ENCODE data around the gene ACP5.
"Not testable (repeated sequence)": the region's sequence is repeated elsewhere in the genome, so short reads cannot be mapped to it uniquely, and the experiment has no call there.

Gene ACP5

DNA sequence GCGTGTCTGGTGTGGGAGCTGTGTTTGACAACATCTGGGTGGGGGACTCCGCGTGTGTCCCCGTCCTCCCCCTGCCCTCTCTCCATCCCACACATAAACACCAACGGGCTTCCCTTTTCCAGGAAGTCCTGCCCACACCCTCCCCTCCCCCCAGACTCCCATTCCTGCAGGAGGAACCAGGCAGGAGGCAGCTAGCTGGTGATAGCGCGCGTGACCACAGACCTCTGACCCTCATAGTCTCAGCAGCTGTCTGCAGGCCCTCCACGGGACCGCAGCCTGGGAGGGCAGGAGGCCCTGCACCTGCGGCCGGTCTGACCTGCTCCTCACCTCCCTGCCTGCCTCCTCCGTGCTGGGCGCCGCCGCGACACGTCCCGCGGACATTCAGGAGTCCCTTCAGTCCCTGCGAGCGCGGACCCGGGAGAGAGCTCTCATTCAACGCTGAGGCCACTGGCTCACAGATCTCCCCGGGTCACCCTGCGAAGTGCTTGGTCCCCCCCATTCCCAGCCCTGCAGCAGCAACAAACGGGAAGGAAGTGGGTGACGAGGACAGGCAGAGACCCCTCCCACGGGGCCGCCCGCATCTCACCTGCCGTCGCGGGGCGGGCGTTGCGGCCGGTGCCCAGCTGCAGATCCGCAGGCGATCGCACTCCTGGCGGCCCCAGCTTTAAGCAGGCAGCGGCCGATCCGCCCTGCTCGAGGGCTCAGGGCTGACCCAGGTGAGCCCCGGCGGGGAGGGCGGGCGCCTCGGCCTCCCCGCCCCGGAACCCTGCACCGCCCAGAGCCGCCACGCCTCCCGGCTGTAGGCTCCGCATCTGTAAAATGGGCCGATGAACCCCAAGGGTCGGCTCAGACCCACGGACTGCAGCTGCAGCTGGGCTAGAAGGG lies 1.1 kb upstream of the ACP5 start:
- no peak for DNase-seq

DNA sequence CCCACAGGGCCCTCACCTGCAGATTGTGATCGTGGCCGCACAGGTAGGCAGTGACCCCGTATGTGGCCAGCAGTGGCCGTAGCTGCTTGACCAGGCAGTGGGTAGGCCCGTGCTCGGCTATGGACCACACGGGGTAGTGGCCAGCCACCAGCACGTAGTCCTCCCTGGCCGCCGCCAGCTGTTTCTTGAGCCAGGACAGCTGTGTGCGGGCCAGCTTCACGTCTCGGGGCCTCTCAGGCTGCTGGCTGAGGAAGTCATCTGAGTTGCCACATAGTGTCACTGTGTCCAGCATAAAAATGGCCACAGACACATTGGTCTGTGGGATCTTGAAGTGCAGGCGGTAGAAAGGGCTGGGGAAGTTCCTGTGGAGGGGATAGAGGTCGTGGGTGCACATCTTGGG lies 1.2 kb downstream of the ACP5 start:
- DNase-seq: no peak

DNA sequence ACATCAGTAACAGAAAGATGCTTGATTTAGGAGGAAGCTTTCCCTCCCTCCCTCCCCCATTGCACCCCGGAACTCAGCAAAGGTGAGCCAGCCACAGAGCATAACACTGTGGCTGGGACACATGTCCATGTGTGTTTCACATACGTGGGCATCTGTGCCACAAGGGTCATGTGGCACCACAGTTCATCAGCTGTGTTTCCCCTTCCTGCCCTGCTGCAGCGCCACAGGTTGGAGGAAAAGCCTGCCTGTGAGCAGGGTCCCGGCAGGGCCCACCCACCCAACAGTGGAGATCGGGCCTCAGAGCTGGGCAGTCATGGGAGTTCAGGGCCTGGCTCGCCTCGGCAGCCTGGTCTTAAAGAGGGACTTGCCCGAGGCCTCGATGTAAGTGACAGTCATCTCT lies 2.8 kb downstream of the ACP5 start:
- DNase-seq: no peak

DNA sequence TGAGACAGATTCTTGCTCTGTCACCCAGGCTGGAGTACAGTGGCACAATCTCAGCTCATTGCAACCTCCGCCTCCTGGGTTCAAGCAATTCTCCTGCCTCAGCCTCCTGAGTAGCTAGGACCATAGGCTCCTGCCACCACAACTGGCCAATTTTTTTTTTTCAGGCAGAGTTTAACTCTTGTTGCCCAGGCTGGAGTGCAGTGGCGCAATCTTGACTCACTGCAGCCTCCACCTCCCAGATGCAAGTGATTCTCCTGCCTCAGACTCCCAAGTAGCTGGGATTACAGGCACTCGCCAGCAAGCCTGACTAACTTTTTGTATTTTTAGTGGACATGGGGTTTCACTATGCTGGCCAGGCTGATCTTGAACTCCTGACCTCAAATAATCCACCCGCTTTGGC lies 3.7 kb downstream of the ACP5 start:
- DNase-seq: not testable (repeated sequence)

DNA sequence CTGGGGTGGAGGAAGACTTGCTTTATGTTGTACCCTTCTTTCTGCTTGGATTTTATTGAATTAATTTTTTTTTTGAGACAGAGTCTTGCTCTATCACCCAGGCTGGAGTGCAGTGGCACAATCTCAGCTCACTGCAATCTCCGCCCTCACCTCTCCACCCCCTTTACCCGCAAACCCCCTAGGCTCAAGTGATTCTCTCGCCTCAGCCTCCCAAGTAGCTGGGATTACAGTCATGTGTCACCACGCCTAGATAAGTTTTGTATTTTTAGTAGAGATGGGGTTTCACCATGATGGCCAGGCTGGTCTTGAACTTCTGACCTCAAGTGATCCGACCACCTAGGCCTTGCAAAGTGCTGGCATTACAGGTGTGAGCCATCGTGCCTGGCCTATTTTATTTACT lies 4.1 kb downstream of the ACP5 start:
- DNase-seq: not testable (repeated sequence)

DNA sequence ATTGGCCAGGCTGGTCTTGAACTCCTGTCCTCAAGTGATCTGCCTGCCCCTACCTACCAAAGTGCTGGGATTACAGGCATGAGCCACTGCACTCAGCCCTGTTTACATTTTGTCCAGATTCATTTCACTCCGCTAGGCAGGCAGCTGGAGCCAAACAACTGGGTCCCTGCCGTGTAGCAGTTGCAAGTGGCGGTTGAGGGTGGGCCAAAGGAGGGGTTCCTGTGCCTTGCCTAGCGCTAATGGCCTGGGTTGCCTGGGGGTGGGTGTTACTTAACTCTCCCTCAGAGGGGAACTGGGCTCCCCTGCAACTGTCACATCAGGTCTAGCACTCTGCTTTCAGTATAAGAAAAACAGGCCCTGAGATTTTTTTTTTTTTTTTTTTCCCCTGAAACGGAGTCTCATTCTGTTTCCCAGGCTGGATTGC lies 7.4 kb downstream of the ACP5 start:
- DNase-seq: no peak

DNA sequence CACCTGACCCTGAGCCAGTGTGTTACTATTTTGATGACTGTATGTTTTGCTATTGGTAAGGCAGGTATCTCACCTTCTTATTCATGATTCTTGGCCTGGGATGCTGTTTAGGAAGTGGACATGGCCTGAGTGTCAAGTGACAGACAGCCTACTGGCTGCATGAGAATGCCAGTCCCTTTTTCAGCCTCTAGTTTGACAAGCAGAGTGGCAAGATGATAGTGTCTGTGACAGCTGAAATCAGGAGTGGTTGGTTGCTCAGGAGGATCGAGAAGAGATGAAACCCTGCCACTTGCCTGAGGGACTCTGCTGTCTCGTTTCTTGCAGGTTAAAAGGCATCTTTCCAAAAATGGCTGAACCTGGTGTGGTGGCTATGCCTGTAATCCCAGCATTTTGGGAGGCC lies 11.3 kb downstream of the ACP5 start:
- no peak for DNase-seq

DNA sequence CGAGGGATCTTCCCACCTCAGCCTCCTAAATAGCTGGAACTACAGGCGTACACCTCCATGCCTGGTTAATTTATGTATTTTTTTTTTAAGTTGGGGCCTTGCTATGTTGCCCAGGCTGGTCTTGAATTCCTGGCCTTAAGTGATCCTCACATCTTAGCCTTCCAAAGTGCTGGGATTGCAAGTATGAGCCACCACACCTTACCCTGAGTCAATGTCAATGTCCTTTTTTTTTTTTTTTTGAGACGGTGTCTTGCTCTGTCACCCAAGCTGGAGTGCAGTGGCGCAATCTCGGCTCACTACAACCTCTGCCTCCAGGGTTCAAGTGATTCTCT lies 11.8 kb downstream of the ACP5 start:
- DNase-seq: not testable (repeated sequence)

DNA sequence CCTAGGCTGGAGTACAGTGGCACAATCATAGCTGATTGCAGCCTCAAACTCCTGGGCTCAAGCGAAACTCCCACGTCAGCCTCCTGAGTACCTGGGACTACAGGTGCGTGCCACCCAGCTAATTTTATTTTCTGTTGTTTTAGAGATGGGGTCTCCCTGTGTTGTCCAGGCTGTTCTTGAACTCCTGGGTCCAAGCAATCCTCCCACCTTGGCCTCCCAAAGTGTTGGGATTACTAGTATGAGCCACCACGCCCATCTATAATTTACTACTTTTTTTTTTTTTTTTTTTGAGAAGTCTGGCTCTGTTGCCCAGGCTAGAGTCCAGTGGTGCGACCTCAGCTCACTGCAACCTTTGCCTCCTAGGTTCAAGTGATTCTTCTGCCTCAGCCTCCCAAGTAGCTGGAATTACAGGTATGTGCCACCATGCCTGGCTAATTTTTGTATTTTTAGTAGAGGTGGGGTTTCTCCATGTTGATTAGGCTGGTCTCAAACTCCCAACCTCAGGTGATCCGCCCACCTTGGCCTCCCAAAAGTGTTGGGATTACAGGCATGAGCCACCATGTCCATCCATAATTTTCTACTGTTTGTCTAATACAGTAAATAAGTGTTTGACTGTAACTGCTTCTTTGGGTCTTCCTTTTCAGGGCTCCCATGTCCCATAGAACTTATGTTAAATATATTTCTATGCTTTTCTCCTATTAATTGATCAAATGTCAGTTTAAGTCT lies 13.2 kb downstream of the ACP5 start:
- DNase-seq: not testable (repeated sequence)

DNA sequence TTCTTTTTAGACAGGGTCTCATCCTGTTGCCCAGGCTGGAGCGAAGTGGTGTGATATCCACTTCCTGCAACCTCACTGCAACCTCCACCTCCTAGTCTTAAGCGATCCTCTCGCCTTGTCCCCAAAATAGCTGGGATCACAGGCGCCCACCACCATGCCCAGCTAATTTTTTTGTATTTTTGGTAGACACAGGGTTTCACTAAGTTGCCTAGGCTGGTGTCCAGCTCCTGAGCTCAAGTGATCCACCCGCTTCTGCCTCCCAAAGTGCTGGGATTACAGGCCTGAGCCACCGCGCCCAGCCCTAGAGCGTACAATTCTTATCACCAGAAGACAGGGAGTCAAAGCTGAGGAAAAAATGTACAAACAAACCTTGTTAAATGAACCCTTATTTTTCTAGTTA lies 13.9 kb downstream of the ACP5 start:
- no peak for DNase-seq

DNA sequence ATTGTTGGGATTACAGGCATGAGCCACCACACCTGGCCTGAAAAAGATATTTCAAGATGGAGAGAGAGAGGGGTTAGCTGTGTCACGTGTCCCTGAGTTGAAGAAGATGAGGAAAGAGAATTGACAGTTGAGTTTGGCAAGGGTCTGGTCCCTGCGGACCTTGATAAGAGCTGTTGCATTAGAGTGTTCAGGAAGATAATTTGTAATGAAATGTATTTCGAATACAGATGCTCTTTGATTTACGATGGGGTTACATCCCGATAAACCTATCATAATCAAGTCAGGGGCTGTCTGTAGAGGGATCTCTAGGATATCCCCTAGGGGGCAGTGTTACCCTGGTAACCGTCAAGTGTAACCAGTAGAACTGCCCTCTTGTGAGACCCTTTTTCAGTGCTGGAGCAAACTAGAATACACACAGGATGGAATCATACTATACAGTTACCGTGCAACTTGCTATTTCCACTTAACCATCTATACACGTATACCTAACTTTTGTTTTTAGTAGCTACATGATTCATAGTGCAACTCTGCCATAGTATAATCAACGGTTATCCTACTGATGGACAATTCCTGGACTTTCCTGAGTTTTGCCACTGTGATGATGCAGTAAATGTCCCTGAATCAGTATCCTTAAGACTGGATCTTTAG lies 16.9 kb downstream of the ACP5 start:
- DNase-seq: peak; percentile 45

DNA sequence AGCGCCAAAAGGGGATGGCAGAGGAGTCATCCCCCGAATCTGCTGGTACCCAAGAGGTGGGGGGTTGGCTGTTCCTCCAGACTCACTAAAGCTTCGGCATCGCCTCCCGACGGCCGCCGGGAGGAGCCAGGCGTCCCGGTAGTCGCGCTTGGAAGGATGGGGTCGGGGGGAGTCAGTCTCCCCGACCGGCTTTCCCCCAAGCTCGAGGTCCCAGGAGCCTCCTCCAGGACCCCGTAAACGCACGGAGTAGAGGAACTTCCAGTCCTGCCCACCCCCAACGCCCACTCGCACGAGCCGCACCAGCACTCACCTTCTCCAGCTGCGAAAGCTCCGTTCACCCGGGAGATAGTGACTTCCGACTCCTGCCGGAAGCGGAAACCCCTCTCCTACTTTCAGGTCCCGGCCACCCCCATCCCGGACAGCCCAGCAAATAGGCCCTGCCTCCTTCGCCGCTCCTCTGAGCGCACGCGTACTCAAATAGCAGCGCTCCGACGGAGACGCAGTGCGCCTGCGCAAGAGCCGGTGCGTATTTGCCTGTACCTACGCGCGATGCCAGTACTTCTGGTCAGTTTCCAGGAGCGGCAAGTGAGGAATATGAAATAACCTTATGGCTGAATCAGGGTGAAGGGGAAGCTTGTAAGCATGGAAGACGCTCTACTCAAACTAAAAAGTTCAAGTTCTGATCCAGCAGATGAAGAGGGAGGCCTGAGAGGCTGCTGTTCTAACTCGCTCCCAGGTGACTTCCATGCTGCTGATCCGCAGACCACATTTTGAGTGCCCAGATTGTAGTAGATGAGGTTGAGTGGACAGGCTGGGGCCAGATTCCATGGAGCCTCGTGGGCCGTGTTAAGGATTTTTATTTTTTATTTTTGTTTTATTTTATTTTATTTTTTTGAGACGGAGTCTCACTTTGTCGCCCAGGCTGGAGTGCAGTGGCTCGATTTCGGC lies 18.3 kb downstream of the ACP5 start, which contains the start of gene ELOF1:
ELOF1 (minus strand) TSS at position 350 of the 948 bp plus-strand sequence. CDS start 4,883 bp downstream, outside the sequence.
- DNase-seq: peak; percentile 98

DNA sequence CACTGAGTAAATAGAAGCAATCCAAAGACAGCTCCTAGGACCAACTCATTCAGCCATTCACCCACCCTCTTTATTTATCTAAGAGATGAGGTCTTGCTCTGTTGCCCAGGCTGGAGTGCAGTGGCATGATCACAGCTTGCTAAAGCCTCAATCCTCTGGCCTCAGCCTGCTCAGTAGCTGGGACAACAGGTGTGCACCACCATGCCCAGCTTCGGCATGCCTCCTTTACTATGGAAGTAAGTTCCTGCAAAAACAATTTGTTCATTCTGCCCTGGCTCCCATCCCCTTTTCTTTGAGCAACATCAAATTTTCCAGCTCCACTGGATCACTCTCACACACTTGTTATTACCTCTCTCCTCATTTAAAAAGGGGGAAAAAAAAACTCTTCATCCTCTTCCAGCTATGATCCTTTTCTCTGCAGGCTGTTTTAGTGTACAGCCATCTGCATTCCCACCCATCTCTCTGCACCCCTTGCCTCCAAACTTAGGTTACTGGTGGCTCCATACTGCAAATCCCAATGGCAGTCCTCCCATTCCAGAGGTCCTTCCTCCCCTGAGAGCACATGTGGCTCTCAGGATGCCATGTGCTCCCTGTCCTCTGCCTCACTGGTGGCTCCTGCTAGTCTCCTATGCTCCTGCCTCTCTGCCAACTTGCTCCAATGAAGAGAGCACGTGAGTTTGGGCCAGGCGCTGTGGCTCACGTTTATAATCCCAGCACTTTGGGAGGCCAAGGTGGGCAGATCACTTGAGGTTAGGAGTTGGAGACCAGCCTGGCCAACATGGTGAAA lies 20.6 kb downstream of the ACP5 start:
- DNase-seq: no peak

DNA sequence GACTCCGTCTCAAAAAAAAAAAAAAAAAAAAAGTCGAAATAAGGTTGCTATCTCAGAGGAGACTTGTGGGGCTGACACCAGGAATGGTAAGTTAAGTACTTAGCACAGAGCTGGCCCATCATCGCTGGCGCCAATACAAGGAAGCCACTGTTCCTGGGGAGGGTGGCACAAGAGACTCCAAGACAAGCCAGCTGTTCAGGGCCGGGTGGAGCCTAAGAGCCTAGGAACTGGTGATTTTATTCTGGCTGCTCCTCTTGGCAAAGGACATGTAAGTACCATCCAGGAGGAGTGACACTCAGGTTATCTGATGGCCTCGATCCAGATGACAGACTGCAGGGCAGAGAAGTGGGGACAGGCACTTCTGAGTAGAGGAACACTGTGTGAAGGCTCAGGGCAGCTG lies 22.2 kb downstream of the ACP5 start:
- DNase-seq: no peak

DNA sequence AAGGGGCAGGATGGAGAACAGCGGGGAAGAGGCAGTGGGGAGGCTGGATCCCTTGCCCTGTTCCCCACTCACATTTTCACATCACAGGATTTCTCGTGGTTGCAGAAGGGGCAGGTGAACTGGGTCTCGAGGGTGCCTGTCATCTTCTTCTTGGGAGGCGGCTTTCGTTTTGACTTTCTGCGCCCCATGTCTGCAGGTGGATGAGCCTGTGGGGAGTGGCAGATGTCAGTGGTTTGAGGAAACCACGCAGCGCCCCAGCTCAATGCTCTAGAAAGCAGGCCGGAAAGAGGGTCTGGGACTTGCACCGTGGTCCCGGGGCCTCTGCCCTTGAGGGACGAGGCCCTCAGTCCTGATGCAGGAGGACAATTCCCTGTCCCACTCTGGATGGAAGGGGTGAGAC lies 23.3 kb downstream of the ACP5 start:
- DNase-seq: no peak

DNA sequence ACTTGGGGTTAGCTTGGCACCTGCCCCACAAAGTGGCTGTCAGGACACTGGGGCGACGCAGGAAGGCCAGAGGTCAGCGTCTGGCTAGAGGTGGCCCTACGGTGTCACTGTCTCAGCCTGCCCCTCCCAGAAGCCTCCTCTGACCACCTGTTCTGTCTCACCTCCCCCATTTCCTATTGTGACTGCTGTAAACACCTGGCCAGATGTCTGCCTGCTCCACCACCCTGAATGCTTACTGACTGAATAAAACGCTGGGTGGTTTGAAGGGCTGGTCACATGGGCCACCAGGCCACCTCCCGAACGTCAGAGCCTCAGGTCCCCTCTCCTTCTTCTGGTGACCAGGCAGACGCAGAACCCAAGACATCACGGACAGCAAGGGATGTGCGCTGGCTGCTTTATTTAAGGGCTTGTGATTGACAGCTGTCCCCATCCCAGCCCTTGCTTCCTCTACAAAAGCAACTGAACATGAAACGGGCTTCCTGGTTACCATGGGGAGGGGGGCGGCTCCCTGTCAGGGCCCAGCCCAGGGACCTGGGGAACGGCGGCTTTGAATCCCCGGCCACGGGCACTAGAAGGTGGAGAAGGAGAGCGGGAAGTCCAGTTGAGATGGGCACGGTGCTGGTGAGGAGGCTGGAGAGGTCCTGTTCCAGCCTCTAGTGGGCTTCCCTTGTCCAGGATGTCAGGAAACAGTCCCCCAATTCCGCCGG lies 24.6 kb downstream of the ACP5 start:
- no peak for DNase-seq

DNA sequence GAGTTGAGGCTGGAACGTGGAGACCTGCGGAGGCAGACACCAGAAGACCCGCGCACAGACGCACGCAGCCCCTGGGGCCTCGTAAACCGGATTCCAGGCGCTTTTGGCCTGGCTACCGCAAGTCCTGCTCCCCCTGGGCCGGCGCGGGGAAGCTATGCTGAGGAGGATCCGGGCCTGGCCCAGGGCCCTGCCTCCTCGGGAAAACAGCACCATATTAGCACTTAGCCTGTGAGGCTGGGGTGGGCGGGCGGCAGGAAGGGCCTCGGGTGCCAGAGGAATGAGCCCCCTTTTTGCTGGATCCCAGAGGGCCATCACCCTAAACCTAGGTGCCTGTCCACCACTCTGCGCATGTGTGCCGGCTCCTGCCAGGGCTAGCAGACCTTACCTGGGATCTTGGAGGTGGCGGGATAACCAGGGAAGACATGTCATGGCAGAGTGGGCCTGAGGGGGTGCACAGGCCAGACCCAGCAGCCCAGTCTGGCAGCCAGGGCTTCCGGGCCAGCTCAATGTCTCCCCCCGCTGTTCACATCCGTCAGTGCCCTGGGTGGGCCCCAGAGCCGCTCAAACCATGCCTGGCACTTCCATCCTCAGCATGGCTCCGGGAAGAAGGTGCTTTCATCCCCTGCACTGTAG lies 25.7 kb downstream of the ACP5 start:
- DNase-seq: no peak

DNA sequence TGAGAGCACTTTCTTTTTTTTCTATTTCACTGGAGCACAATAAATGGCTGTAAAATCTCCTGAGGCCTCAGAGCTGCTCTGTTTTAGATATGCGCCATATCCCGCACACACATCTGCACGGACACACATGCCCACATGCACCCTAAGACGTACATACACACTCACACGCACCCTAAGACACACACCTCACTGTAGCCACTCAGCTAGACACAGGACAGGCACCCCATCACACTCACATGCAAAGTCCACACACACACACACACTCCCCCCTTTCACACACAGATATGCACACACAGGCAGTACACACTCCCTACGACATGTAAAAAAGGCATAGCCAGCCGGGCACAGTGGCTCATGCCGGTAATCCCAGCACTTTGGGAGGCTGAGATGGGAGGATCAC lies 27.2 kb downstream of the ACP5 start:
- DNase-seq: no peak

DNA sequence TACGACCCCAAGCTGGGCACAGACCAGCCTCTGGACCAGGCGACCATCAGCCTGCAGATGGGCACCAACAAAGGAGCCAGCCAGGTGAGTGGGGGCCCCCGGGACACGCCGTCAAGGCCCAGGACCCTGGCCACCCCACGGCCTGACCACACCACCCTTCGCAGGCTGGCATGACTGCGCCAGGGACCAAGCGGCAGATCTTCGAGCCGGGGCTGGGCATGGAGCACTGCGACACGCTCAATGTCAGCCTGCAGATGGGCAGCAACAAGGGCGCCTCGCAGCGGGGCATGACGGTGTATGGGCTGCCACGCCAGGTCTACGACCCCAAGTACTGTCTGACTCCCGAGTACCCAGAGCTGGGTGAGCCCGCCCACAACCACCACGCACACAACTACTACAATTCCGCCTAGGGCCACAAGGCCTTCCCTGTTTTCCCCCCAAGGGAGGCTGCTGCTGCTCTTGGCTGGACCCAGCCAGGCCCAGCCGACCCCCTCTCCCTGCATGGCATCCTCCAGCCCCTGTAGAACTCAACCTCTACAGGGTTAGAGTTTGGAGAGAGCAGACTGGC lies 28.0 kb downstream of the ACP5 start:
- no peak for DNase-seq

Measured in DMS79 treated with DMSO at 0.1 percent for 48 hours (cell line).